ENCODE results near the gene MAN1A2. TPM values are rescaled to one million over a fixed set of nuclear protein-coding genes. Genes with fewer than 3 reads are reported as not detected.

Gene MAN1A2
- total and polyA plus RNA-seq, 9 of the 15 experiments (the other 6 are each of a cell fraction or from before 2014, with no cell fraction given), result 4.2 to 38.4 (median 18.7) TPM

GRCh38 chr1:117567435-117567834, 200.2 kb downstream of the MAN1A2 start (continued):
- TF ChIP-seq CUX1 (CRISPR knock-in tag; IDR thresholded peaks at IDR 0.05) (no peak), RBM25 (IDR thresholded peaks at IDR 0.05; ENCODE audit: low read depth, low read length, severe bottlenecking) (no peak), ZNF668 (CRISPR knock-in tag; IDR thresholded peaks at IDR 0.05) (no peak)

GRCh38 chr1:117567976-117568375, 200.7 kb downstream of the MAN1A2 start:
- no peak for ATAC-seq
- Histone ChIP-seq H3K27ac (ENCODE audit: extremely low read depth, low read depth, low read length) (no peak overlapping the region), H4K20me1 (replicated peaks; ENCODE audit: control insufficient read depth, insufficient read depth, low read length) (no peaks in the 10 kb centered on the region), H3K4me2 (ENCODE audit: insufficient read depth, low read length) (no peak overlapping the region), H3K27me3 (ENCODE audit: control insufficient read depth in 2 of 2, insufficient read depth in 2 of 2, low read length in 2 of 2) (no peaks in the 10 kb centered on the region), H2AFZ (ENCODE audit: low read depth, low read length) (no peak overlapping the region), H3K36me3 (ENCODE audit: control insufficient read depth, insufficient read depth, low read length) (no peaks in the 10 kb centered on the region), H3K9me3 (replicated peaks; ENCODE audit: control insufficient read depth, insufficient read depth, low read depth, low read length) (no peaks in the 10 kb centered on the region), H3K4me1 (replicated peaks in 1 of 2; ENCODE audit: control insufficient read depth in 2 of 2, insufficient read depth in 2 of 2, low read length in 2 of 2) (peaks cover 15 to 22% of the 10 kb centered on the region in 2 experiments), H3K9ac (ENCODE audit: insufficient read depth in 1 of 2, low read depth in 2 of 2, low read length in 2 of 2) (no peak overlapping the region), H3K4me3 (no peak overlapping the region), H3K9me1 (ENCODE audit: control insufficient read depth, insufficient read depth, low read length) (no peaks in the 10 kb centered on the region), H3K79me2 (ENCODE audit: control insufficient read depth, insufficient read depth, low read length) (no peaks in the 10 kb centered on the region)
- 13% methylated on average over 3 of the region's 3 CpGs for WGBS (ENCODE audit: insufficient coverage, low coverage, missing lambda C conversion rate)
- DNase-seq (ENCODE audit: extremely low read depth in 1 of 4, low spot score in 3 of 4), result no peak
- in situ Hi-C loops (cut with MboI) (no loop called here), intact Hi-C loops (cut with micrococcal nuclease) (no loop called here)
- BruUV-seq (replicated peaks), result no TSS peak
- ChIA-PET POLR2A (interaction anchor here (0.7 to 1.9 kb wide), 4 partner anchors 13 to 39 kb away, joined by 3 to 6 read pairs (median 4); no protein-coding TSS in a partner anchor), CTCF (ENCODE audit: low intra/inter-chr PET ratio) (no interaction called here)
- no peak for FAIRE-seq
- TF ChIP-seq HDAC8 (tag; IDR thresholded peaks at IDR 0.05), result no peak
- TF ChIP-seq ZNF444 (CRISPR knock-in tag; IDR thresholded peaks at IDR 0.05), result no peak
- TF ChIP-seq L3MBTL2 (IDR thresholded peaks at IDR 0.05), result no peak
- TF ChIP-seq FOXP4 (CRISPR knock-in tag; IDR thresholded peaks at IDR 0.05; ENCODE audit: borderline replicate concordance), result no peak
- no peak for TF ChIP-seq MTA3 (IDR thresholded peaks at IDR 0.05; ENCODE audit: borderline replicate concordance)
- no peak for TF ChIP-seq ZC3H8 (IDR thresholded peaks at IDR 0.05)
- TF ChIP-seq ETV6 (IDR thresholded peaks at IDR 0.05; ENCODE audit: borderline replicate concordance in 1 of 2, low read depth in 2 of 2, low read length in 1 of 2), result no peak
- no peak for TF ChIP-seq ETV6 (CRISPR knock-in tag; IDR thresholded peaks at IDR 0.05; ENCODE audit: borderline replicate concordance)
- TF ChIP-seq TAF9B (IDR thresholded peaks at IDR 0.05; ENCODE audit: partially characterized antibody), result no peak
- TF ChIP-seq ZNF263 (CRISPR knock-in tag; IDR thresholded peaks at IDR 0.05; ENCODE audit: borderline replicate concordance), result no peak
- TF ChIP-seq NFE2L1 (tag; IDR thresholded peaks at IDR 0.05; ENCODE audit: borderline replicate concordance, low read depth), result no peak

Data from K562 (cell line).